ENCODE data around the gene ALDH3B1.

GRCh38 chr11:67999201-67999629 is 10.9 kb upstream of the ALDH3B1 start:
- no peak for TF ChIP-seq HDGF (IDR thresholded peaks at IDR 0.05)
- TF ChIP-seq ZBTB33 (IDR thresholded peaks at IDR 0.05): no peak
- no peak for TF ChIP-seq RFX5 (IDR thresholded peaks at IDR 0.05; ENCODE audit: low read depth, low read length)
- TF ChIP-seq CTCF (IDR thresholded peaks at IDR 0.05 in 2 of 3, conservative IDR thresholded peaks at IDR 0.05 in 1 of 3; ENCODE audit: control insufficient read depth in 2 of 3, extremely low read depth in 1 of 3, insufficient read depth in 1 of 3, low read depth in 3 of 3, low read length in 3 of 3): no peak
- peak; percentile 38; the same call in 1 of the 2 replicates for TF ChIP-seq POLR2A (IDR thresholded peaks at IDR 0.05; ENCODE audit: low read depth, low read length)
- no peak for TF ChIP-seq RAD21 (IDR thresholded peaks at IDR 0.05; ENCODE audit: insufficient read depth, low read depth, low read length)
- TF ChIP-seq ZNF592 (IDR thresholded peaks at IDR 0.05): no peak
- TF ChIP-seq CREB1 (IDR thresholded peaks at IDR 0.05; ENCODE audit: low read depth): no peak
- TF ChIP-seq SMAD1 (IDR thresholded peaks at IDR 0.05; ENCODE audit: low read depth, partially characterized antibody): no peak
- TF ChIP-seq DPF2 (IDR thresholded peaks at IDR 0.05): no peak
- TF ChIP-seq CHD4 (IDR thresholded peaks at IDR 0.05): no peak
